Neuronal stem cell (in vitro differentiated cells): ENCODE measurements around the gene ZNF362.

Source experiments
- DNase-seq: peaks from one replicate; pipeline ENCODE4 v3.0.0-alpha.2; 2013; ENCODE audit warnings: low spot score
- H2AFZ ChIP-seq: one replicate; pipeline ENCODE4 v1.6.1; 2013; ENCODE audit warnings: mild to moderate bottlenecking, low read length, inconsistent platforms
- H2AK5ac ChIP-seq: 2 replicates; pipeline ENCODE4 v1.6.1; 2013; ENCODE audit warnings: low read depth, mild to moderate bottlenecking, inconsistent platforms, low read length, moderate library complexity, mixed read lengths
- H2BK120ac ChIP-seq: 2 replicates; pipeline ENCODE4 v1.6.1; 2013; ENCODE audit warnings: low read depth, mild to moderate bottlenecking, inconsistent platforms, low read length, moderate library complexity, mixed read lengths
- H2BK12ac ChIP-seq: one replicate; pipeline ENCODE4 v1.6.1; 2013; ENCODE audit warnings: low read length, inconsistent platforms
- H2BK15ac ChIP-seq: 2 replicates; pipeline ENCODE4 v1.6.1; 2013; ENCODE audit warnings: mild to moderate bottlenecking, low read length, inconsistent platforms, mixed read lengths
- H2BK5ac ChIP-seq: one replicate; pipeline ENCODE4 v1.6.1; 2013; ENCODE audit warnings: inconsistent platforms, mild to moderate bottlenecking, low read length, moderate library complexity
- H3K14ac ChIP-seq: one replicate; pipeline ENCODE4 v1.6.1; 2013; ENCODE audit warnings: low read length, inconsistent platforms
- H3K18ac ChIP-seq: 2 replicates; pipeline ENCODE4 v1.6.1; 2013; ENCODE audit warnings: low read length, inconsistent platforms
- H3K23ac ChIP-seq: 2 replicates; pipeline ENCODE4 v1.6.1; 2013; ENCODE audit warnings: low read depth, mild to moderate bottlenecking, mixed read lengths, low read length, inconsistent platforms; ENCODE audit not compliant: poor library complexity
- H3K27ac ChIP-seq: replicated peaks from 3 replicates; pipeline ENCODE4 v1.5.1; 2013; ENCODE audit warnings: low read length, inconsistent platforms
- H3K27me3 ChIP-seq, 3 experiments: 2 replicates each; pipeline ENCODE4 v1.6.1; 2013; ENCODE audit warnings: low read length in 3 of 3, mild to moderate bottlenecking in 2 of 3, inconsistent platforms in 1 of 3, low read depth in 1 of 3, mixed read lengths in 1 of 3, moderate library complexity in 1 of 3; ENCODE audit not compliant: control insufficient read depth in 3 of 3, insufficient read depth in 3 of 3
- H3K36me3 ChIP-seq, 2 donors: replicated peaks in 1 of 2; 2 replicates each; pipeline ENCODE4 v1.6.1; 2013; ENCODE audit warnings: low read length in 2 of 2; ENCODE audit not compliant: control insufficient read depth in 2 of 2, insufficient read depth in 2 of 2
- H3K4ac ChIP-seq: 2 replicates; pipeline ENCODE4 v1.6.1; 2013; ENCODE audit warnings: inconsistent platforms, mild to moderate bottlenecking, low read length, moderate library complexity
- H3K4me1 ChIP-seq, 2 donors: 1 replicate in 1 of 2; 2 replicates in 1 of 2; pipeline ENCODE4 v1.6.1; 2013; ENCODE audit warnings: low read length in 2 of 2, low read depth in 1 of 2; ENCODE audit not compliant: control insufficient read depth in 2 of 2, insufficient read depth in 1 of 2
- H3K4me2 ChIP-seq: one replicate; pipeline ENCODE4 v1.6.1; 2013; ENCODE audit warnings: mild to moderate bottlenecking, low read length, inconsistent platforms; ENCODE audit not compliant: insufficient read depth, poor library complexity, severe bottlenecking
- H3K4me3 ChIP-seq, 2 donors: 2 replicates each; pipeline ENCODE4 v1.5.1; 2013; ENCODE audit warnings: low read length in 2 of 2, mild to moderate bottlenecking in 2 of 2, inconsistent platforms in 1 of 2, moderate library complexity in 1 of 2
- H3K79me1 ChIP-seq: one replicate; pipeline ENCODE4 v1.6.1; 2013; ENCODE audit warnings: low read depth, mild to moderate bottlenecking, inconsistent platforms, low read length, moderate library complexity
- H3K9ac ChIP-seq: one replicate; pipeline ENCODE4 v1.6.1; 2013; ENCODE audit warnings: mild to moderate bottlenecking, low read depth, low read length, inconsistent platforms; ENCODE audit not compliant: poor library complexity
- H3K9me3 ChIP-seq, 2 donors: replicated peaks in 1 of 2; 2 replicates each; pipeline versions ENCODE3 to v1.6.1; 2013; ENCODE audit warnings: low read length in 2 of 2, mild to moderate bottlenecking in 2 of 2, inconsistent platforms in 1 of 2, low read depth in 1 of 2, mixed read lengths in 1 of 2, moderate library complexity in 1 of 2; ENCODE audit not compliant: control insufficient read depth in 2 of 2, insufficient read depth in 1 of 2
- H4K8ac ChIP-seq: one replicate; pipeline ENCODE4 v1.6.1; 2013; ENCODE audit warnings: low read depth, mild to moderate bottlenecking, inconsistent platforms, low read length, moderate library complexity
- H4K91ac ChIP-seq: one replicate; pipeline ENCODE4 v1.6.1; 2013; ENCODE audit warnings: low read length, low read depth, mild to moderate bottlenecking, inconsistent platforms; ENCODE audit not compliant: poor library complexity
- WGBS, 2 donors: extraction: QIAGEN DNeasy Blood & Tissue Kit; methylation state at CpG; one replicate each; pipeline ENCODE4 v1.1.7; 2013; ENCODE audit warnings: missing lambda C conversion rate in 2 of 2, mixed read lengths in 1 of 2; ENCODE audit not compliant: insufficient read length in 2 of 2, insufficient replicate concordance in 1 of 2; ENCODE audit errors: extremely low coverage in 2 of 2; 5-methylcytosine and 5-hydroxymethylcytosine counted together

The ZNF362 gene

DNA sequence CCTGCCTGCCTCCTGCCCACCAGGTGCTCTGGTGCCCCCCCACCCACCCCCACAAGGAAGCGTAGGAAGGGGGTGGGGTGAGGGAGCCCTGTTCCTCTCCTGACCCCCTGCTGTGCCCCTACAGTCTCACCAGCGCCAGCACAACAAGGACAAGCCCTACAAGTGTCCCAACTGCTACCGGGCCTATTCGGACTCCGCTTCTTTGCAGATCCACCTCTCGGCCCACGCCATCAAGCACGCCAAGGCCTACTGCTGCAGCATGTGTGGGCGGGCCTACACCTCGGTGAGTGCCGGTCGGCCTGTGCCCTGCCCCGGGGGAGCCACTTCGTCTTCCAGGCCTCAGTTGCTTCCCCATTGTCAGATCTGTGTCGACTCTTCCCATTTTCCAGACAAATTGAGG is 38.7 kb downstream of the ZNF362 start:
- Histone ChIP-seq H3K27ac (no peak overlapping the region), H2BK12ac (no peak overlapping the region), H3K27me3 (no peaks in the 10 kb centered on the region), H2BK15ac (no peak overlapping the region), H3K14ac (no peak overlapping the region), H4K8ac (no peak overlapping the region), H2BK5ac (no peak overlapping the region), H3K36me3 (peaks cover 41 to 75% of the 10 kb centered on the region in 2 donors), H3K4me1 (no peaks in the 10 kb centered on the region), H4K91ac (no peak overlapping the region), H3K9me3 (peaks cover 0 to under 1% of the 10 kb centered on the region in 2 donors), H3K4ac (no peak overlapping the region), H2BK120ac (no peak overlapping the region), H3K23ac (no peak overlapping the region), H2AK5ac (peak overlapping the region; percentile 50), H3K79me1 (peaks cover 2% of the 10 kb centered on the region), H2AFZ (no peak overlapping the region), H3K9ac (peak overlapping the region; percentile 67), H3K18ac (peak overlapping the region; percentile 33), H3K4me3 (peak overlapping the region in 1 of 2 donors; percentile 25), H3K4me2 (no peak overlapping the region)
- no peak for DNase-seq
- WGBS, 2 donors: no CpG with 5 or more reads among the region's 15 CpGs

DNA sequence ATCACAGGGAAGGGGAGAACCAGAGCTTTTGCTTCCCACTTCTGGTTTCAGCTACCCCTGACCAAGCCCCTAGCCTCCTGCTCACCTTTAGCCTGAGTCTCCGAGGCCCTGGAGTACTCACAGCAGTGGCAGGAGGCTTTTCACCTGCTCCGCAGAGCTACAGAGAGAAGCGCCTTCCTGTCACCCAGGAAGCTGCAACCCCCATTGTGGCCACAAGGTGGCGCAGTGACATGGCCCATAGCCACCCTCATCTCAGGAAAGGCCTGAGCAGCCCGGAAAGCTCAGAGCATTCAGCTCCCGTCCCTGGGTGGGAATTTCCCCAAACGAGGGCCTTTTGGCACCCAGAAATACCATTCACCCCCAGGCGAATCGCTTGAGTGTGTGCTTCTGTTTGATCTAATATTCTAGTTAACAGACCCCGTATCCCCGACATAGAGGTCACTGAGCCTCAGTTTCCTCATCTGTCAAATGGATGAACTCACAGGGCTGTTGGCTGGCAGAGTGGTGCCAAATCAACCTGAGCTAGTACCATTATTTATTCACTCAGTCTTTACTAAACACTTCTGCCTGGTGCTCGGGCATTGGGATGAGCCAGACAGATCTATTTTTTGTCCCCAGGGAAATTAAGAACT is 39.3 kb downstream of the ZNF362 start:
- no peak overlapping the region for H3K27ac ChIP-seq

DNA sequence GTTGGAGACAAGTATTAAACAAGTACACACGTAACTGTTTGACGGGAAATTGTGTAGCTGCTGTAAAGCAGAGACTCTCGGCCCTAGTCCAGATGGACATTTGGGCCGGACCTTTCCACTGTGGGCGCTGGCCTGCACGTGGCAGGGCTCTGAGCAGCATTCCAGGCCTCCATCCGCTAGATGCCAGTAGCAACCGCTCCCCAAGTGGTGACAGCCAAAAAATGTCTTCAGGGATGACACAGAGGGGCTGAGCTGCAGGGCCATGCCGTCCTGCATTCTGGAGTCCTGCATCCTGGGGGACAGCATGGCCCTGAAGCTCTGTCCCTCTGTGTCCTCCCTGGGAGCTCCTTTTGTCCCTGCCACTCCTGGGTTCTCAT is 39.8 kb downstream of the ZNF362 start:
- no peak overlapping the region for H2BK15ac ChIP-seq
- H3K9ac ChIP-seq: peak overlapping the region; percentile 73
- H2BK5ac ChIP-seq: peak overlapping the region; percentile 90
- no peak overlapping the region for H2AFZ ChIP-seq
- no peak overlapping the region for H3K4me3 ChIP-seq
- peak overlapping the region; percentile 47 for H2BK120ac ChIP-seq
- peaks cover 43 to 83% of the 10 kb centered on the region in 2 donors for H3K36me3 ChIP-seq
- H3K4me1 ChIP-seq: no peaks in the 10 kb centered on the region
- no peaks in the 10 kb centered on the region for H3K27me3 ChIP-seq
- H3K18ac ChIP-seq: peak overlapping the region; percentile 80
- H3K4ac ChIP-seq: no peak overlapping the region
- peaks cover 2% of the 10 kb centered on the region for H3K79me1 ChIP-seq
- H4K8ac ChIP-seq: no peak overlapping the region
- H4K91ac ChIP-seq: no peak overlapping the region
- no CpG with 5 or more reads among the region's 9 CpGs for whole genome bisulfite sequencing, 2 donors
- peak overlapping the region; percentile 61 for H3K23ac ChIP-seq
- H3K27ac ChIP-seq: no peak overlapping the region
- H3K14ac ChIP-seq: no peak overlapping the region
- no peak for DNase-seq
- H2BK12ac ChIP-seq: peak overlapping the region; percentile 7
- no peak overlapping the region for H2AK5ac ChIP-seq
- H3K4me2 ChIP-seq: no peak overlapping the region
- peaks cover under 1 to 1% of the 10 kb centered on the region in 2 donors for H3K9me3 ChIP-seq

More for the DNA sequence above, 39.3 kb downstream of the ZNF362 start:
- no CpG with 5 or more reads among the region's 12 CpGs for WGBS, 2 donors
- H3K4me1 ChIP-seq: no peaks in the 10 kb centered on the region
- no peaks in the 10 kb centered on the region for H3K27me3 ChIP-seq
- no peak overlapping the region for H3K4me2 ChIP-seq
- H3K4ac ChIP-seq: no peak overlapping the region
- no peak overlapping the region for H3K9ac ChIP-seq
- H4K8ac ChIP-seq: no peak overlapping the region
- H3K4me3 ChIP-seq: no peak overlapping the region
- H3K18ac ChIP-seq: no peak overlapping the region
- H3K79me1 ChIP-seq: peaks cover 2% of the 10 kb centered on the region
- H3K14ac ChIP-seq: no peak overlapping the region
- peak overlapping the region; percentile 90 for H2BK5ac ChIP-seq
- H3K23ac ChIP-seq: no peak overlapping the region
- no peak overlapping the region for H2BK120ac ChIP-seq
- no peak overlapping the region for H2AK5ac ChIP-seq
- H3K36me3 ChIP-seq: peaks cover 41 to 79% of the 10 kb centered on the region in 2 donors
- no peak overlapping the region for H2BK15ac ChIP-seq
- H4K91ac ChIP-seq: no peak overlapping the region
- DNase-seq: peak; percentile 83
- H2BK12ac ChIP-seq: peak overlapping the region; percentile 7
- H2AFZ ChIP-seq: no peak overlapping the region
- H3K9me3 ChIP-seq: no peaks in the 10 kb centered on the region

DNA sequence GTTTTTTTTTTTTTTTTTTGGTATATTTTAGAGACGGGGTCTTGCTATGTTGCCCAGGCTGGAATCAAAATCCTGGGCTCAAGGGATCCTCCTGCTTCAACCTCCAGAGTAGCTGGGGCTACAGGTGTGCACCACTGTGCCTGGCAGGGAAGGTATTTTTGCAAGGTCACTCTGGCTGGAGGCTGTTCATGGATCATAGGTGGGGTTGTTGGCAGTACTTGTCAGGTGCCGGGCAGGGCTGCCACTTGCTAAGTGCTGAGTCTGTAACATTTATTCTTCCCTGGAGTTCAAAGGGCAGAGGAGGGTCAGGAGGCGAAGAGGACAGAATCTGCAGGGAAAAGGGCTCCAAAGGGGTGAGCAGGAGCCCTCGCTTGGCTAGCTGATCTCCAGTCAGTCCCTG is 40.5 kb downstream of the ZNF362 start:
- WGBS, 2 donors: no CpG with 5 or more reads among the region's 4 CpGs
- no peak overlapping the region for H2BK120ac ChIP-seq
- H2BK12ac ChIP-seq: no peak overlapping the region
- no peak overlapping the region for H3K4me3 ChIP-seq
- H4K91ac ChIP-seq: no peak overlapping the region
- peaks cover 2% of the 10 kb centered on the region for H3K79me1 ChIP-seq
- H2AFZ ChIP-seq: no peak overlapping the region
- no peak overlapping the region for H3K14ac ChIP-seq
- no peaks in the 10 kb centered on the region for H3K4me1 ChIP-seq
- no peak overlapping the region for H3K27ac ChIP-seq
- H3K36me3 ChIP-seq: peaks cover 46 to 88% of the 10 kb centered on the region in 2 donors
- H3K4me2 ChIP-seq: no peak overlapping the region
- no peak overlapping the region for H2BK15ac ChIP-seq
- no peak overlapping the region for H2AK5ac ChIP-seq
- H3K23ac ChIP-seq: no peak overlapping the region
- no peaks in the 10 kb centered on the region for H3K27me3 ChIP-seq
- H3K4ac ChIP-seq: no peak overlapping the region
- peaks cover 4 to 7% of the 10 kb centered on the region in 2 donors for H3K9me3 ChIP-seq
- H4K8ac ChIP-seq: no peak overlapping the region
- DNase-seq: no peak
- peak overlapping the region; percentile 76 for H3K18ac ChIP-seq
- H2BK5ac ChIP-seq: no peak overlapping the region
- H3K9ac ChIP-seq: peak overlapping the region; percentile 9
